ENCODE results near the gene ANKRD39. TPM values are rescaled to one million over a fixed set of nuclear protein-coding genes. Genes with fewer than 3 reads are reported as not detected.

Gene ANKRD39
- total and polyA plus RNA-seq, 9 of the 15 experiments (the other 6 are each of a cell fraction or from before 2014, with no cell fraction given) = 8.2 to 33.1 (median 23.8) TPM

- TF ChIP-seq ZNF407 (IDR thresholded peaks at IDR 0.05; ENCODE audit: low read depth) (no peak), PHB2 (IDR thresholded peaks at IDR 0.05; ENCODE audit: low read depth) (no peak)
Measured at GRCh38 chr2:96809951-96810782, 47.6 kb downstream of the ANKRD39 start (continued).

All from K562 (cell line).